Liver (tissue), 9 donors: Measurements from ENCODE around the gene PDCD1. TPM values are rescaled to one million over a fixed set of nuclear protein-coding genes. Genes with fewer than 3 reads are reported as not detected.

Experiments
- DNase-seq: peaks from one replicate; pipeline ENCODE4 v3.0.0-alpha.2; 2017; ENCODE audit warnings: low spot score
- H3K27ac ChIP-seq, 2 donors: one replicate each; pipeline ENCODE4 v1.7.0; 2013; ENCODE audit warnings: inconsistent platforms in 2 of 2, low read length in 2 of 2, control low read depth in 1 of 2, low read depth in 1 of 2, mild to moderate bottlenecking in 1 of 2
- H3K27me3 ChIP-seq, 4 donors: one replicate each; pipeline versions ENCODE4 v1.6.1 to v1.7.0; 2013; ENCODE audit warnings: low read length in 3 of 4, inconsistent platforms in 1 of 4, mild to moderate bottlenecking in 1 of 4, moderate library complexity in 1 of 4; ENCODE audit not compliant: control insufficient read depth in 4 of 4, insufficient read depth in 4 of 4
- H3K36me3 ChIP-seq, 4 donors: one replicate each; pipeline versions ENCODE4 v1.6.1 to v1.7.0; 2013; ENCODE audit warnings: low read length in 3 of 4, mild to moderate bottlenecking in 3 of 4, low read depth in 1 of 4, moderate library complexity in 1 of 4; ENCODE audit not compliant: control insufficient read depth in 4 of 4, insufficient read depth in 3 of 4
- H3K4me1 ChIP-seq, 4 donors: one replicate each; pipeline versions ENCODE4 v1.6.1 to v1.7.0; 2013; ENCODE audit warnings: low read length in 3 of 4, mild to moderate bottlenecking in 3 of 4, moderate library complexity in 1 of 4; ENCODE audit not compliant: control insufficient read depth in 4 of 4, insufficient read depth in 4 of 4
- H3K4me3 ChIP-seq, 3 donors: one replicate each; pipeline versions ENCODE4 v1.6.1 to v1.7.0; 2013; ENCODE audit warnings: low read length in 3 of 3, control low read depth in 1 of 3, low read depth in 1 of 3, mild to moderate bottlenecking in 1 of 3
- H3K9ac ChIP-seq, 2 donors: one replicate each; pipeline ENCODE4 v1.7.0; 2013; ENCODE audit warnings: low read length in 2 of 2, mild to moderate bottlenecking in 2 of 2, moderate library complexity in 2 of 2, control low read depth in 1 of 2, low read depth in 1 of 2
- H3K9me3 ChIP-seq, 4 donors: one replicate each; pipeline versions ENCODE4 v1.6.1 to v1.7.0; 2013; ENCODE audit warnings: low read length in 3 of 4; ENCODE audit not compliant: control insufficient read depth in 4 of 4
- EGR1 ChIP-seq, 2 donors: IDR thresholded peaks; 2 replicates each; pipeline ENCODE4 v1.6.1; 2016 to 2018; ENCODE audit warnings: antibody characterized with exemption in 2 of 2, low read depth in 2 of 2
- FOXA1 ChIP-seq: IDR thresholded peaks from 2 replicates; pipeline ENCODE4 v1.6.1; 2016; ENCODE audit warnings: antibody characterized with exemption
- FOXA2 ChIP-seq: IDR thresholded peaks from 2 replicates; pipeline ENCODE4 v1.6.1; 2016; ENCODE audit warnings: antibody characterized with exemption
- GABPA ChIP-seq, 2 donors: IDR thresholded peaks in 1 of 2; conservative IDR thresholded peaks in 1 of 2; 2 replicates each; pipeline ENCODE4 v1.6.1; 2016; ENCODE audit warnings: antibody characterized with exemption in 2 of 2, mild to moderate bottlenecking in 1 of 2, moderate library complexity in 1 of 2
- HNF4A ChIP-seq, 2 donors: conservative IDR thresholded peaks; 2 replicates each; pipeline ENCODE4 v1.6.1; 2016; ENCODE audit warnings: antibody characterized with exemption in 2 of 2, mild to moderate bottlenecking in 2 of 2
- HNF4G ChIP-seq: IDR thresholded peaks from 2 replicates; pipeline ENCODE4 v1.6.1; 2016; ENCODE audit warnings: antibody characterized with exemption
- JUND ChIP-seq, 2 donors: IDR thresholded peaks; 2 replicates each; pipeline ENCODE4 v1.6.1; 2016; ENCODE audit warnings: antibody characterized with exemption in 2 of 2
- NR2F2 ChIP-seq: IDR thresholded peaks from 2 replicates; pipeline ENCODE4 v1.6.1; 2016; ENCODE audit warnings: antibody characterized with exemption
- RAD21 ChIP-seq, 2 donors: IDR thresholded peaks; 2 replicates each; pipeline ENCODE4 v1.6.1; 2016; ENCODE audit warnings: antibody characterized with exemption in 2 of 2, mild to moderate bottlenecking in 2 of 2
- SP1 ChIP-seq: IDR thresholded peaks from 2 replicates; pipeline ENCODE4 v1.6.1; 2018; ENCODE audit warnings: antibody characterized with exemption, mild to moderate bottlenecking
- TAF1 ChIP-seq: conservative IDR thresholded peaks from 2 replicates; pipeline ENCODE4 v1.6.1; 2016; ENCODE audit warnings: antibody characterized with exemption, mild to moderate bottlenecking
- YY1 ChIP-seq: IDR thresholded peaks from 2 replicates; pipeline ENCODE4 v1.6.1; 2016; ENCODE audit warnings: antibody characterized with exemption, mild to moderate bottlenecking
- WGBS: extraction: QIAGEN DNeasy Blood & Tissue Kit; methylation state at CpG from one replicate; pipeline ENCODE4 v1.1.7; 2013; 5-methylcytosine and 5-hydroxymethylcytosine counted together
- polyA plus RNA-seq, 2 donors: library from polyadenylated mRNA; stranded (reverse) in 1 of 2; unstranded in 1 of 2; fragments of 200-250 nt in 1 of 2; fragments of >200 nt in 1 of 2; fragmentation: Nextera tagmentation in 1 of 2; extraction: Ambion mirVana in 1 of 2; gene quantifications; one replicate each; pipeline versions ENCODE4 v1.2.1 to v1.2.3, GENCODE V29; 2013 to 2015
- total RNA-seq, 2 donors: library from RNA; depleted of rRNA; stranded (reverse); fragments of >200 nt; gene quantifications; one replicate each; pipeline ENCODE4 v1.2.3, GENCODE V29; 2014
- TF ChIP-seq, protein P1 (sequence below): IDR thresholded peaks from 2 replicates; pipeline ENCODE4 v1.6.1; 2016; ENCODE audit warnings: antibody characterized with exemption
- TF ChIP-seq, protein P2 (sequence below): IDR thresholded peaks from 2 replicates; pipeline ENCODE4 v1.6.1; 2016; ENCODE audit warnings: antibody characterized with exemption, mild to moderate bottlenecking
- TF ChIP-seq, protein P3 (sequence below): fragments of 150-350 bp; IDR thresholded peaks from 2 replicates; pipeline ENCODE4 v1.5.1; 2017; ENCODE audit warnings: improper control_type of control experiment, low read depth, low read length; ENCODE audit not compliant: missing input control
- TF ChIP-seq, protein P4 (sequence below): IDR thresholded peaks from 2 replicates; pipeline ENCODE4 v1.6.1; 2016; ENCODE audit warnings: antibody characterized with exemption
- TF ChIP-seq, protein P5 (sequence below): IDR thresholded peaks from 2 replicates; pipeline ENCODE4 v1.6.1; 2016; ENCODE audit warnings: antibody characterized with exemption
- donor health status: healthy.
- donor health status: healthy.
- donor health status: healthy.
- donor health status: healthy.
- donor health status: healthy.

The PDCD1 gene
- total and polyA plus RNA-seq, 4 donors = 0.20 to 0.37 (median 0.25) TPM; not detected in 1

DNA sequence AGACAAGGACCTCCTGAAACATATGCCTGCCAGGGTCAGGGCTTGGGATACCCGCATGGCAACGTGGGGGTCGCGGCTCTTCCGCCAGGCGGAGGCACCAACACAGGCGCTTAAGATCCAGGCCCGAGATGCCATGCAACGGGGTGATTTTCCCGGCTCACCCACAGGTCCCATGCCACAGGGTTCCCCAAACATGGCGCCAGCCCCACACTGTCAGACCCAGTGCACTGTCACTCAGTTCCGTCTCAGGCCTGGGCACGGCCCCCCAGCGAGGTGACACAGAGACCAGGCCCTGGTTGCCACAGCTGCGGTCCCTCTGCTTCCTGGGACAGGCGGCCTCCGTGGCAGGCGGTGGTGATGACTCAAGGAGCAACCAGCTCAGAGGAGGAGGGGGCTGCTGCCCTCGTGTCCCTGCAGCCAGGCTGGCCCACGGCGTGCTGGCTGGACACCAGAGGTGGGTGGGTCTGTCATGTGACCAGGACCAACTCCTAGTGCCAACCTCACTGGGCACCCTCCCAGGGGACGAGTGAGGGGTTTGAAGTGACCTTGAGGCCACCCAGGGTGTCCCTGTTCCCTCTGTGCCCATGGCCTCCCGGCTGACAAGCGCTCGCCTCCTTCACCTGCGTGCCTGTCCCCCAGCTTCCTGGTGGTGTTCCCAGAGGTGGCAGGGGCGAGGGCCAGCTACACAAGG, 4.9 kb downstream of the PDCD1 start:
- Histone ChIP-seq H3K4me1 (peaks cover 0 to 4% (median 0%) of the 10 kb centered on the region in 4 donors), H3K36me3 (no peaks in the 10 kb centered on the region), H3K9ac (no peak overlapping the region), H3K27me3 (no peaks in the 10 kb centered on the region), H3K4me3 (no peak overlapping the region), H3K9me3 (no peaks in the 10 kb centered on the region), H3K27ac (no peak overlapping the region)
- TF ChIP-seq JUND (IDR thresholded peaks at IDR 0.05) (no peak), HNF4A (conservative IDR thresholded peaks at IDR 0.05) (no peak)
- WGBS = 91% methylated on average over 27 of the region's 27 CpGs
- no peak for DNase-seq

DNA sequence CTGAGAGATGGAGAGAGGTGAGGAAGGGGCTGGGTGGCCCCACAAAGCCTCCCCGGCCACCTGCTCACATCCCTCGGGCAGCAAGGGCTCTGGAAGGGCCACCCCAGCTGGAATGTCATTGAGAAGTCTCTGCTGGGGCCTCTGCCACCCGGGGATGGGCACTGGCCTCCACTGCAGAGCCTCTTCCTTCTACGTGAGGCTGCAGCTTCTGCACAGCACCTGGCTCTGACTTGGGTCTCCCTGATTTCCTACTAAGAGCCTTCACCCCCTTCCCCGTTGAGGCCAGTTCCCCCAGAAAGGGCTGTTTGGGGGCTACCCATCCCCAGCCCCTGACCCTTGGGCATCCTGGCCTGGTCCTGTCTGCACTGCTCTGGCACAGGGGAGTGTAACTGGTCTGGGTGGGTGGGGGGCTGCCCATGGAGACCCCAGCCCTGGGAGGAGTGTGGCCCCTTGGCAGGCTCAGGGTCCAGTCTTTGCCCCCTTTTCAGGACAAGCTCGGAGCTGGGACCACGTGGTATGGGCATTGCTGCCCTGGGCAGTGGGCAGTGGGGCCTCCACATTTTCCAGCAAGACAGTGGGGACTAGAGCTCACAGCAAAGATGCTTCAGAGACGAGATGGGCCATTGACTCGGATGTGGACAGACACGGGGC, 5.6 kb downstream of the PDCD1 start:
- no peak for DNase-seq
- no peaks in the 10 kb centered on the region for H3K36me3 ChIP-seq

More for the DNA sequence above, 5.6 kb downstream of the PDCD1 start:
- WGBS = 91% methylated on average over 10 of the region's 10 CpGs
- Histone ChIP-seq H3K9ac (no peak overlapping the region), H3K9me3 (no peaks in the 10 kb centered on the region), H3K4me3 (no peak overlapping the region), H3K4me1 (peaks cover 0 to 4% (median 0%) of the 10 kb centered on the region in 4 donors), H3K27me3 (no peaks in the 10 kb centered on the region), H3K27ac (no peak overlapping the region)
- TF ChIP-seq HNF4A (conservative IDR thresholded peaks at IDR 0.05) (no peak), SP1 (no peak), NR2F2 (no peak), GABPA (IDR thresholded peaks at IDR 0.05 in 1 of 2, conservative IDR thresholded peaks at IDR 0.05 in 1 of 2) (no peak), TAF1 (no peak), FOXA2 (no peak), RAD21 (IDR thresholded peaks at IDR 0.05) (no peak), FOXA1 (no peak), YY1 (no peak), HNF4G (no peak), EGR1 (IDR thresholded peaks at IDR 0.05; ENCODE audit: low read depth in 2 of 2) (no peak)
- TF ChIP-seq, protein P1, sequence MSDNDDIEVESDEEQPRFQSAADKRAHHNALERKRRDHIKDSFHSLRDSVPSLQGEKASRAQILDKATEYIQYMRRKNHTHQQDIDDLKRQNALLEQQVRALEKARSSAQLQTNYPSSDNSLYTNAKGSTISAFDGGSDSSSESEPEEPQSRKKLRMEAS = no peak
- TF ChIP-seq, protein P2, sequence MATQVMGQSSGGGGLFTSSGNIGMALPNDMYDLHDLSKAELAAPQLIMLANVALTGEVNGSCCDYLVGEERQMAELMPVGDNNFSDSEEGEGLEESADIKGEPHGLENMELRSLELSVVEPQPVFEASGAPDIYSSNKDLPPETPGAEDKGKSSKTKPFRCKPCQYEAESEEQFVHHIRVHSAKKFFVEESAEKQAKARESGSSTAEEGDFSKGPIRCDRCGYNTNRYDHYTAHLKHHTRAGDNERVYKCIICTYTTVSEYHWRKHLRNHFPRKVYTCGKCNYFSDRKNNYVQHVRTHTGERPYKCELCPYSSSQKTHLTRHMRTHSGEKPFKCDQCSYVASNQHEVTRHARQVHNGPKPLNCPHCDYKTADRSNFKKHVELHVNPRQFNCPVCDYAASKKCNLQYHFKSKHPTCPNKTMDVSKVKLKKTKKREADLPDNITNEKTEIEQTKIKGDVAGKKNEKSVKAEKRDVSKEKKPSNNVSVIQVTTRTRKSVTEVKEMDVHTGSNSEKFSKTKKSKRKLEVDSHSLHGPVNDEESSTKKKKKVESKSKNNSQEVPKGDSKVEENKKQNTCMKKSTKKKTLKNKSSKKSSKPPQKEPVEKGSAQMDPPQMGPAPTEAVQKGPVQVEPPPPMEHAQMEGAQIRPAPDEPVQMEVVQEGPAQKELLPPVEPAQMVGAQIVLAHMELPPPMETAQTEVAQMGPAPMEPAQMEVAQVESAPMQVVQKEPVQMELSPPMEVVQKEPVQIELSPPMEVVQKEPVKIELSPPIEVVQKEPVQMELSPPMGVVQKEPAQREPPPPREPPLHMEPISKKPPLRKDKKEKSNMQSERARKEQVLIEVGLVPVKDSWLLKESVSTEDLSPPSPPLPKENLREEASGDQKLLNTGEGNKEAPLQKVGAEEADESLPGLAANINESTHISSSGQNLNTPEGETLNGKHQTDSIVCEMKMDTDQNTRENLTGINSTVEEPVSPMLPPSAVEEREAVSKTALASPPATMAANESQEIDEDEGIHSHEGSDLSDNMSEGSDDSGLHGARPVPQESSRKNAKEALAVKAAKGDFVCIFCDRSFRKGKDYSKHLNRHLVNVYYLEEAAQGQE = no peak
- TF ChIP-seq, protein P3, sequence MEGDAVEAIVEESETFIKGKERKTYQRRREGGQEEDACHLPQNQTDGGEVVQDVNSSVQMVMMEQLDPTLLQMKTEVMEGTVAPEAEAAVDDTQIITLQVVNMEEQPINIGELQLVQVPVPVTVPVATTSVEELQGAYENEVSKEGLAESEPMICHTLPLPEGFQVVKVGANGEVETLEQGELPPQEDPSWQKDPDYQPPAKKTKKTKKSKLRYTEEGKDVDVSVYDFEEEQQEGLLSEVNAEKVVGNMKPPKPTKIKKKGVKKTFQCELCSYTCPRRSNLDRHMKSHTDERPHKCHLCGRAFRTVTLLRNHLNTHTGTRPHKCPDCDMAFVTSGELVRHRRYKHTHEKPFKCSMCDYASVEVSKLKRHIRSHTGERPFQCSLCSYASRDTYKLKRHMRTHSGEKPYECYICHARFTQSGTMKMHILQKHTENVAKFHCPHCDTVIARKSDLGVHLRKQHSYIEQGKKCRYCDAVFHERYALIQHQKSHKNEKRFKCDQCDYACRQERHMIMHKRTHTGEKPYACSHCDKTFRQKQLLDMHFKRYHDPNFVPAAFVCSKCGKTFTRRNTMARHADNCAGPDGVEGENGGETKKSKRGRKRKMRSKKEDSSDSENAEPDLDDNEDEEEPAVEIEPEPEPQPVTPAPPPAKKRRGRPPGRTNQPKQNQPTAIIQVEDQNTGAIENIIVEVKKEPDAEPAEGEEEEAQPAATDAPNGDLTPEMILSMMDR = no peak
- TF ChIP-seq, protein P4, sequence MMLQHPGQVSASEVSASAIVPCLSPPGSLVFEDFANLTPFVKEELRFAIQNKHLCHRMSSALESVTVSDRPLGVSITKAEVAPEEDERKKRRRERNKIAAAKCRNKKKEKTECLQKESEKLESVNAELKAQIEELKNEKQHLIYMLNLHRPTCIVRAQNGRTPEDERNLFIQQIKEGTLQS = no peak
- TF ChIP-seq, protein P5, sequence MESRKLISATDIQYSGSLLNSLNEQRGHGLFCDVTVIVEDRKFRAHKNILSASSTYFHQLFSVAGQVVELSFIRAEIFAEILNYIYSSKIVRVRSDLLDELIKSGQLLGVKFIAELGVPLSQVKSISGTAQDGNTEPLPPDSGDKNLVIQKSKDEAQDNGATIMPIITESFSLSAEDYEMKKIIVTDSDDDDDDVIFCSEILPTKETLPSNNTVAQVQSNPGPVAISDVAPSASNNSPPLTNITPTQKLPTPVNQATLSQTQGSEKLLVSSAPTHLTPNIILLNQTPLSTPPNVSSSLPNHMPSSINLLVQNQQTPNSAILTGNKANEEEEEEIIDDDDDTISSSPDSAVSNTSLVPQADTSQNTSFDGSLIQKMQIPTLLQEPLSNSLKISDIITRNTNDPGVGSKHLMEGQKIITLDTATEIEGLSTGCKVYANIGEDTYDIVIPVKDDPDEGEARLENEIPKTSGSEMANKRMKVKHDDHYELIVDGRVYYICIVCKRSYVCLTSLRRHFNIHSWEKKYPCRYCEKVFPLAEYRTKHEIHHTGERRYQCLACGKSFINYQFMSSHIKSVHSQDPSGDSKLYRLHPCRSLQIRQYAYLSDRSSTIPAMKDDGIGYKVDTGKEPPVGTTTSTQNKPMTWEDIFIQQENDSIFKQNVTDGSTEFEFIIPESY = no peak
